HepG2 (cell line): ENCODE measurements around the gene PRKG1. TPM values are rescaled to one million over a fixed set of nuclear protein-coding genes. Genes with fewer than 3 reads are reported as not detected.

ENCODE experiments used
- ATAC-seq: fragments of 200-7000 bp; cut with Tn5 transposase; 3 replicates; pipeline ENCODE4 v1.9.1; 2020; ENCODE audit warnings: mild to moderate bottlenecking, moderate library complexity
- BruUV-seq: library from RNA; stranded (reverse); fragments of 400-500 nt; replicated peaks from 2 replicates; lab custom pipeline; 2021; lab: Mats Ljungman, UMichigan
- CTCF ChIA-PET: fragments of 300-600 bp; formaldehyde crosslinking; extraction: SDS; loops from one replicate; lab custom pipeline; 2021; ENCODE audit warnings: low total read pairs, inconsistent platforms, low intra/inter-chr PET ratio; lab: Yijun Ruan, JAX
- POLR2A ChIA-PET: fragments of 350-600 bp; sonication (Branson Sonifier 250); formaldehyde crosslinking; loops from one replicate; lab custom pipeline; 2020; ENCODE audit warnings: antibody characterized with exemption, inconsistent platforms; lab: Yijun Ruan, JAX
- DNase-seq: peaks from one replicate; pipeline ENCODE4 v3.0.0-alpha.2; 2015; ENCODE audit warnings: low spot score
- FAIRE-seq: peaks from 3 replicates; lab custom pipeline; 2011; peaks lifted over from hg19 to GRCh38; lab: Jason Lieb, UNC
- H2AFZ ChIP-seq: one replicate; pipeline ENCODE4 v1.6.1; 2011; ENCODE audit warnings: low read length, inconsistent platforms
- H3K27ac ChIP-seq: fragments of 300-600 bp; 3 replicates; pipeline ENCODE4 v1.8.0; 2011; ENCODE audit warnings: mixed run types, mild to moderate bottlenecking, mixed read lengths, low read length, inconsistent platforms; ENCODE audit not compliant: insufficient read depth; ENCODE audit errors: extremely low read length
- H3K27me3 ChIP-seq, 2 experiments: fragments of 200-600 bp in 1 of 2; 2 replicates in 1 of 2; 3 replicates in 1 of 2; pipeline versions ENCODE4 v1.6.0 to v1.8.0; 2011; ENCODE audit warnings: low read length in 2 of 2, mild to moderate bottlenecking in 2 of 2, moderate library complexity in 2 of 2, inconsistent platforms in 1 of 2; ENCODE audit not compliant: insufficient read depth in 2 of 2, control insufficient read depth in 1 of 2
- H3K36me3 ChIP-seq, 2 experiments: fragments of 200-600 bp in 1 of 2; replicated peaks in 1 of 2; 2 replicates in 1 of 2; 3 replicates in 1 of 2; pipeline versions ENCODE4 v1.5.1 to v1.8.0; 2011; ENCODE audit warnings: low read length in 2 of 2, inconsistent platforms in 1 of 2; ENCODE audit not compliant: insufficient read depth in 2 of 2, control insufficient read depth in 1 of 2
- H3K4me1 ChIP-seq: 2 replicates; pipeline ENCODE4 v1.5.1; 2012; ENCODE audit warnings: low read length, inconsistent platforms; ENCODE audit not compliant: insufficient read depth
- H3K4me2 ChIP-seq: 2 replicates; pipeline ENCODE4 v1.6.0; 2011; ENCODE audit warnings: low read depth, low read length, inconsistent platforms
- H3K4me3 ChIP-seq, 3 experiments: fragments of 200-600 bp in 1 of 3; sonication (generic), shearing (Covaris generic) in 1 of 3; replicated peaks in 1 of 3; 2 replicates each; pipeline ENCODE4 v1.5.1; 2011 to 2016; ENCODE audit warnings: low read length in 3 of 3, inconsistent platforms in 2 of 3, low read depth in 2 of 3, mild to moderate bottlenecking in 2 of 3, control low read depth in 1 of 3, mixed read lengths in 1 of 3; ENCODE audit not compliant: insufficient read depth in 1 of 3
- H3K79me2 ChIP-seq: one replicate; pipeline ENCODE4 v1.6.1; 2011; ENCODE audit warnings: low read length, inconsistent platforms; ENCODE audit not compliant: insufficient read depth
- H3K9ac ChIP-seq: 2 replicates; pipeline ENCODE4 v1.6.0; 2011; ENCODE audit warnings: mild to moderate bottlenecking, low read depth, low read length, inconsistent platforms; ENCODE audit not compliant: insufficient read depth
- H3K9me3 ChIP-seq: 2 replicates; pipeline ENCODE4 v1.5.1; 2012; ENCODE audit warnings: mild to moderate bottlenecking, low read length
- H4K20me1 ChIP-seq: 2 replicates; pipeline ENCODE4 v1.6.0; 2011; ENCODE audit warnings: inconsistent platforms, mild to moderate bottlenecking, low read length, moderate library complexity; ENCODE audit not compliant: insufficient read depth
- CREB1 ChIP-seq, 2 experiments: fragments of 450-650 bp in 1 of 2; IDR thresholded peaks; 2 replicates each; pipeline ENCODE4 v1.6.1; 2016 to 2017; ENCODE audit warnings: control low read depth in 1 of 2, mild to moderate bottlenecking in 1 of 2, missing compliant biosample characterization in 1 of 2, missing genetic modification characterization in 1 of 2
- FOXP1 ChIP-seq, 2 experiments: fragments of 450-650 bp in 1 of 2; IDR thresholded peaks; 2 replicates each; pipeline ENCODE4 v1.6.1; 2017 to 2018; ENCODE audit warnings: antibody characterized with exemption in 1 of 2
- GPBP1L1 ChIP-seq: sonication (generic); formaldehyde crosslinking; IDR thresholded peaks from 2 replicates; pipeline ENCODE4 v1.5.0; 2020; ENCODE audit warnings: mild to moderate bottlenecking, missing genetic modification reagents
- HDAC1 ChIP-seq: sonication (generic); formaldehyde crosslinking; IDR thresholded peaks from 2 replicates; pipeline ENCODE4 v1.5.1; 2020; ENCODE audit warnings: mild to moderate bottlenecking, missing genetic modification reagents
- HNF4A ChIP-seq: sonication (generic); formaldehyde crosslinking; IDR thresholded peaks from 2 replicates; pipeline ENCODE4 v1.4.0; 2020; ENCODE audit warnings: missing genetic modification reagents
- POLR2AphosphoS2 ChIP-seq: IDR thresholded peaks from 2 replicates; pipeline ENCODE4 v1.6.1; 2011; ENCODE audit warnings: low read depth, low read length, improper control_type of control experiment
- REST ChIP-seq, 2 experiments: IDR thresholded peaks; 2 replicates each; pipeline ENCODE4 v1.6.1; 2011 to 2012; ENCODE audit warnings: low read length in 2 of 2, borderline replicate concordance in 1 of 2, low read depth in 1 of 2, mild to moderate bottlenecking in 1 of 2, moderate library complexity in 1 of 2
- REXO4 ChIP-seq: sonication (generic); formaldehyde crosslinking; IDR thresholded peaks from 2 replicates; pipeline ENCODE4 v1.8.0; 2022; ENCODE audit warnings: missing genetic modification reagents, mild to moderate bottlenecking, borderline replicate concordance
- WGBS: methylation state at CpG from one replicate; pipeline ENCODE4 v1.1.6; 2017; ENCODE audit warnings: low lambda C conversion rate; 5-methylcytosine and 5-hydroxymethylcytosine counted together
- in situ Hi-C: cut with HindIII; loops from 2 replicates; pipeline ENCODE4 v1.10.0; 2017; ENCODE audit warnings: low pct_unique_long_range_greater_than_20kb; ENCODE audit not compliant: extremely low pct_ligation_motif_present
- intact Hi-C: fragments of 100-400 bp; cut with micrococcal nuclease; formaldehyde crosslinking; loops from one replicate; pipeline ENCODE4 v1.10.0; 2022; ENCODE audit not compliant: unreplicated experiment
- polyA plus RNA-seq, 8 experiments: library from polyadenylated mRNA; depleted of rRNA in 3 of 8; stranded (reverse) in 7 of 8; unstranded in 1 of 8; fragments of >200 nt; fragmentation: Illumina TruSeq in 4 of 8; extraction: Trizol in 4 of 8; gene quantifications; 2 replicates each; pipeline versions ENCODE4 v1.2.1 to v1.2.3, GENCODE V29; 2011 to 2016; ENCODE audit warnings: low read depth in 4 of 8, missing spikeins in 1 of 8, mixed read lengths in 1 of 8; ENCODE audit not compliant: insufficient read depth in 1 of 8
- total RNA-seq, 5 experiments: library from RNA; depleted of rRNA; stranded (reverse); fragments of >200 nt; fragmentation: Illumina TruSeq; extraction: Trizol; gene quantifications; 2 replicates each; pipeline ENCODE4 v1.2.3, GENCODE V29; 2016; ENCODE audit warnings: low read depth in 1 of 5

PRKG1 gene
- total and polyA plus RNA-seq, 2 of the 13 experiments (the other 11 are each of a cell fraction or from before 2014, with no cell fraction given): 0.01 TPM; not detected in 1

- H2AFZ ChIP-seq: no peak overlapping the region
- peaks cover 41% of the 10 kb centered on the region for H3K4me1 ChIP-seq
- H3K36me3 ChIP-seq: no peaks in the 10 kb centered on the region
- no peak overlapping the region for H3K9ac ChIP-seq
- POLR2A ChIA-PET: no interaction called here
- 58% methylated on average over 3 of the region's 3 CpGs for WGBS
- intact Hi-C loops: loop anchor here (2.0 kb wide), 1 partner anchor 17 kb away; the partner anchor contains the start of gene DKK1
- no peaks in the 10 kb centered on the region for H3K27me3 ChIP-seq
- H3K27ac ChIP-seq: no peak overlapping the region
- in situ Hi-C loops: no loop called here
- no peaks in the 10 kb centered on the region for H3K79me2 ChIP-seq
- CTCF ChIA-PET: no interaction called here
- no peak overlapping the region for H3K4me2 ChIP-seq
- no peaks in the 10 kb centered on the region for H3K9me3 ChIP-seq
- no TSS peak for BruUV-seq
- ATAC-seq (peak; percentile 43), FAIRE-seq (no peak), DNase-seq (no peak)
- no peak overlapping the region for H3K4me3 ChIP-seq
- TF ChIP-seq HNF4A (CRISPR knock-in tag) (peak; percentile 19; the same call in 1 of the 2 replicates), REXO4 (CRISPR knock-in tag) (no peak)
- H4K20me1 ChIP-seq: no peaks in the 10 kb centered on the region
These were observed 1257.5 kb downstream of the PRKG1 start for GRCh38 chr10:52331638-52332364.

GRCh38 chr10:52332815-52333214, 1258.5 kb downstream of the PRKG1 start:
- ChIA-PET POLR2A (no interaction called here), CTCF (no interaction called here)
- intact Hi-C loops (loop anchor here (2.0 kb wide), 1 partner anchor 18 kb away; the partner anchor contains the start of gene DKK1), in situ Hi-C loops (no loop called here)
- FAIRE-seq (no peak), DNase-seq (no peak), ATAC-seq (peak; percentile 47; the same call in 2 of the 3 replicates)
- no peak for TF ChIP-seq FOXP1 (IDR thresholded peaks at IDR 0.05)
- TF ChIP-seq FOXP1 (CRISPR knock-in tag; IDR thresholded peaks at IDR 0.05): peak; percentile 25; the same call in 1 of the 2 replicates
- TF ChIP-seq POLR2AphosphoS2: no peak
- no peak for TF ChIP-seq GPBP1L1 (CRISPR knock-in tag)
- no peak for TF ChIP-seq HDAC1 (CRISPR knock-in tag)
- TF ChIP-seq CREB1 (IDR thresholded peaks at IDR 0.05): no peak
- peak; percentile 17; the same call in 1 of the 2 replicates for TF ChIP-seq CREB1 (CRISPR knock-in tag; IDR thresholded peaks at IDR 0.05)
- no peak for TF ChIP-seq REST (IDR thresholded peaks at IDR 0.05; ENCODE audit: borderline replicate concordance in 1 of 2, low read depth in 1 of 2, low read length in 2 of 2)
- H3K36me3 ChIP-seq: no peaks in the 10 kb centered on the region
- H3K27ac ChIP-seq: no peak overlapping the region
- peaks cover 41% of the 10 kb centered on the region for H3K4me1 ChIP-seq
- no peak overlapping the region for H3K4me2 ChIP-seq
- BruUV-seq: no TSS peak
- H3K79me2 ChIP-seq: no peaks in the 10 kb centered on the region
- no peaks in the 10 kb centered on the region for H4K20me1 ChIP-seq
- no peak overlapping the region for H2AFZ ChIP-seq
- H3K4me3 ChIP-seq: no peak overlapping the region
- no peaks in the 10 kb centered on the region for H3K9me3 ChIP-seq
- 34% methylated on average over 5 of the region's 5 CpGs for WGBS
- H3K9ac ChIP-seq: no peak overlapping the region
- H3K27me3 ChIP-seq: no peaks in the 10 kb centered on the region
